GM12872 (cell line): ENCODE results near the gene ORMDL3.
A peak's percentile ranks its signal among the peaks of the same experiment; 100 is the strongest.

ENCODE experiments used
- TF ChIP-seq, protein P1 (sequence below): IDR thresholded peaks from 3 replicates; pipeline ENCODE4 v1.5.1; 2011; ENCODE audit warnings: low read depth, mild to moderate bottlenecking, low read length, moderate library complexity; ENCODE audit not compliant: insufficient read depth

The ORMDL3 gene

DNA sequence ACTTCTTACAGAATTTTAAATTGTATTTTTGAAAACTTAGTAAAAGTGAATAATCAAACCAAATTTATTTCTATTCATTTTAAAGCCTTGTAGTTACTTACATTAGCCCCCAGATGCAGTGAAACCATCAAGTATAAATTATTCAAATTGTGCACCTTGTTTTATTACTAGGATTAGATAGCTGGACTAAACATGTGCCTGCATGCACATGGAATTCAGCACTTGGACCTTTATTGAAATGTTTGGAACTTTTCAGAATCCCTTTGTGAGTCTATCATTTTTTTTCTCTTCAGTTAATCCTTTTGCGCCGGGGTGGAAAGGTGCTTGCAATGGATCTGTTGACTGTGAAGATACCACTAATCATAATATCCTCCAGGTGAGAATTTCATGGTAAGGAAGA, 54.6 kb downstream of the ORMDL3 start:
- TF ChIP-seq, protein P1, sequence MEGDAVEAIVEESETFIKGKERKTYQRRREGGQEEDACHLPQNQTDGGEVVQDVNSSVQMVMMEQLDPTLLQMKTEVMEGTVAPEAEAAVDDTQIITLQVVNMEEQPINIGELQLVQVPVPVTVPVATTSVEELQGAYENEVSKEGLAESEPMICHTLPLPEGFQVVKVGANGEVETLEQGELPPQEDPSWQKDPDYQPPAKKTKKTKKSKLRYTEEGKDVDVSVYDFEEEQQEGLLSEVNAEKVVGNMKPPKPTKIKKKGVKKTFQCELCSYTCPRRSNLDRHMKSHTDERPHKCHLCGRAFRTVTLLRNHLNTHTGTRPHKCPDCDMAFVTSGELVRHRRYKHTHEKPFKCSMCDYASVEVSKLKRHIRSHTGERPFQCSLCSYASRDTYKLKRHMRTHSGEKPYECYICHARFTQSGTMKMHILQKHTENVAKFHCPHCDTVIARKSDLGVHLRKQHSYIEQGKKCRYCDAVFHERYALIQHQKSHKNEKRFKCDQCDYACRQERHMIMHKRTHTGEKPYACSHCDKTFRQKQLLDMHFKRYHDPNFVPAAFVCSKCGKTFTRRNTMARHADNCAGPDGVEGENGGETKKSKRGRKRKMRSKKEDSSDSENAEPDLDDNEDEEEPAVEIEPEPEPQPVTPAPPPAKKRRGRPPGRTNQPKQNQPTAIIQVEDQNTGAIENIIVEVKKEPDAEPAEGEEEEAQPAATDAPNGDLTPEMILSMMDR, result peak; percentile 12; the same call in 1 of the 3 replicates

- TF ChIP-seq, protein P1, result no peak
These were observed 55.6 kb downstream of the ORMDL3 start for GRCh38 chr17:39871801-39872200.
